GM13976 (cell line): ENCODE results near the gene GSTM1.

Experiments used
- DNase-seq: peaks from one replicate; pipeline ENCODE4 v3.0.0; 2012; ENCODE audit warnings: low spot score
- CTCF ChIP-seq: IDR thresholded peaks from 2 replicates; pipeline ENCODE4 v1.5.1; 2012; ENCODE audit warnings: borderline replicate concordance, mild to moderate bottlenecking; ENCODE audit not compliant: insufficient read depth; ENCODE audit errors: extremely low read depth, missing control alignments, control extremely low read depth
- in situ Hi-C: fragments of 300-500 bp; cut with MboI; formaldehyde crosslinking; loops from one replicate; pipeline ENCODE4 v1.12.0; 2022; ENCODE audit warnings: low sequenced_read_pairs, mixed read lengths, inconsistent platforms; ENCODE audit not compliant: unreplicated experiment

Gene GSTM1

GRCh38 chr1:109725510-109725909, 37.9 kb downstream of the GSTM1 start:
- no peak for TF ChIP-seq CTCF
- no peak for DNase-seq
- in situ Hi-C loops = no loop called here

- in situ Hi-C loops = no loop called here
- DNase-seq = no peak
- TF ChIP-seq CTCF = no peak
Measured at GRCh38 chr1:109726007-109726406, 38.4 kb downstream of the GSTM1 start.

GRCh38 chr1:109726728-109727373, 39.2 kb downstream of the GSTM1 start:
- in situ Hi-C loops = no loop called here
- DNase-seq = no peak
- TF ChIP-seq CTCF = no peak

GRCh38 chr1:109728870-109729269, 41.3 kb downstream of the GSTM1 start:
- in situ Hi-C loops = no loop called here
- no peak for DNase-seq
- no peak for TF ChIP-seq CTCF

- TF ChIP-seq CTCF = no peak
- DNase-seq = no peak
- in situ Hi-C loops = no loop called here
Measured at GRCh38 chr1:109730666-109731065, 43.0 kb downstream of the GSTM1 start.

GRCh38 chr1:109732390-109732881, 44.8 kb downstream of the GSTM1 start:
- in situ Hi-C loops = no loop called here
- no peak for TF ChIP-seq CTCF
- DNase-seq = no peak
